Neural cell (in vitro differentiated cells): Measurements from ENCODE around the gene CLSTN2.

Experiments used
- CTCF ChIP-seq: fragments of 450-650 bp; IDR thresholded peaks from 2 replicates; pipeline ENCODE4 v1.5.1; 2014; ENCODE audit warnings: antibody characterized with exemption, mild to moderate bottlenecking, moderate library complexity; ENCODE audit not compliant: poor library complexity, severe bottlenecking
- EZH2 ChIP-seq: fragments of 200-600, 300-800 bp; shearing (Covaris generic), sonication (generic); IDR thresholded peaks from 2 replicates; pipeline ENCODE4 v1.6.1; 2014; ENCODE audit warnings: antibody characterized with exemption, low read length, borderline replicate concordance, mild to moderate bottlenecking; ENCODE audit not compliant: insufficient read depth, poor library complexity, severe bottlenecking
- POLR2AphosphoS5 ChIP-seq: IDR thresholded peaks from 2 replicates; pipeline ENCODE4 v1.6.1; 2012
- REST ChIP-seq: IDR thresholded peaks from 2 replicates; pipeline ENCODE4 v1.6.1; 2012; ENCODE audit warnings: borderline replicate concordance
- TAF1 ChIP-seq: IDR thresholded peaks from 2 replicates; pipeline ENCODE4 v1.6.1; 2012; ENCODE audit warnings: low read depth

GRCh38 chr3:140298043-140298442, 363.1 kb downstream of the CLSTN2 start:
- TF ChIP-seq EZH2 (no peak), TAF1 (no peak), REST (no peak), CTCF (no peak), POLR2AphosphoS5 (no peak)
